SK-N-SH (cell line): ENCODE results near the gene UBR3.

ENCODE experiments used
- FOXM1 ChIP-seq: IDR thresholded peaks from 2 replicates; pipeline ENCODE4 v1.4.0; 2012; ENCODE audit warnings: low read depth, mild to moderate bottlenecking
- JUND ChIP-seq: IDR thresholded peaks from 2 replicates; pipeline ENCODE4 v1.4.0; 2012
- NRF1 ChIP-seq: IDR thresholded peaks from 2 replicates; pipeline ENCODE4 v1.6.1; 2012; ENCODE audit warnings: low read depth, mild to moderate bottlenecking, low read length
- POLR2AphosphoS5 ChIP-seq: IDR thresholded peaks from 2 replicates; pipeline ENCODE4 v1.6.1; 2012; ENCODE audit warnings: low read depth, low read length
- RAD21 ChIP-seq: IDR thresholded peaks from 2 replicates; pipeline ENCODE4 v1.6.1; 2012; ENCODE audit warnings: mild to moderate bottlenecking, low read length
- RCOR1 ChIP-seq: fragments of 150-350 bp; IDR thresholded peaks from 2 replicates; pipeline ENCODE4 v1.6.1; 2017; ENCODE audit warnings: antibody characterized with exemption, low read length
- TF ChIP-seq, protein P1 (sequence below): fragments of 200-600 bp; sonication (generic); IDR thresholded peaks from 2 replicates; pipeline ENCODE4 v1.6.1; 2017; ENCODE audit warnings: antibody characterized with exemption, mild to moderate bottlenecking, moderate library complexity

DNA sequence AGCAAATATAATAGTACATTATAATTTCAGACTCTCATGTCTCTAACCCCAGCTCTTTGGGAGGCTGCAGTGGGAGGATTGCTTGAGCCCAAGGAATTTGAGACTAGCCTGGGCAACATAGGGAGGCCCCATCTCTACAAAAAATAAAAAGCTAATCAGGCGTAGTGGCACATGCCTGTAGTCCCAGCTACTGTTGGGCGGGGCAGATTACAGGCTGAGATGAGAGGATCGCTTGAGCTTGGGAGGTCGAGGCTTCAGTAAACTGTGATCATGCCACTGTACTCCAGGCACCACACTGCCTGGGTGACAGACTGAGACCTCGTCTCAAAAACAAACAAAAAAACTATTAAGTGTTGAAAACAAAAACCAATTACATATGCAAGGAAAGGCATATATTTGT, 227.7 kb downstream of the UBR3 start:
- TF ChIP-seq FOXM1 (no peak), NRF1 (no peak), JUND (no peak), POLR2AphosphoS5 (no peak), RCOR1 (no peak), RAD21 (no peak)
- TF ChIP-seq, protein P1, sequence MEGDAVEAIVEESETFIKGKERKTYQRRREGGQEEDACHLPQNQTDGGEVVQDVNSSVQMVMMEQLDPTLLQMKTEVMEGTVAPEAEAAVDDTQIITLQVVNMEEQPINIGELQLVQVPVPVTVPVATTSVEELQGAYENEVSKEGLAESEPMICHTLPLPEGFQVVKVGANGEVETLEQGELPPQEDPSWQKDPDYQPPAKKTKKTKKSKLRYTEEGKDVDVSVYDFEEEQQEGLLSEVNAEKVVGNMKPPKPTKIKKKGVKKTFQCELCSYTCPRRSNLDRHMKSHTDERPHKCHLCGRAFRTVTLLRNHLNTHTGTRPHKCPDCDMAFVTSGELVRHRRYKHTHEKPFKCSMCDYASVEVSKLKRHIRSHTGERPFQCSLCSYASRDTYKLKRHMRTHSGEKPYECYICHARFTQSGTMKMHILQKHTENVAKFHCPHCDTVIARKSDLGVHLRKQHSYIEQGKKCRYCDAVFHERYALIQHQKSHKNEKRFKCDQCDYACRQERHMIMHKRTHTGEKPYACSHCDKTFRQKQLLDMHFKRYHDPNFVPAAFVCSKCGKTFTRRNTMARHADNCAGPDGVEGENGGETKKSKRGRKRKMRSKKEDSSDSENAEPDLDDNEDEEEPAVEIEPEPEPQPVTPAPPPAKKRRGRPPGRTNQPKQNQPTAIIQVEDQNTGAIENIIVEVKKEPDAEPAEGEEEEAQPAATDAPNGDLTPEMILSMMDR, result no peak
